Ovary (tissue), 3 donors: Measurements from ENCODE around the gene MEAK7.

Source experiments
- POLR2A ChIP-seq: fragments of 450-650 bp; IDR thresholded peaks from one replicate; pipeline ENCODE4 v1.6.1; 2017; ENCODE audit warnings: antibody characterized with exemption, mild to moderate bottlenecking, moderate library complexity
- TF ChIP-seq, protein P1 (sequence below), 3 donors: fragments of 450-650 bp in 2 of 3; fragments of 200-600 bp in 1 of 3; IDR thresholded peaks; one replicate each; pipeline versions ENCODE4 v1.5.1 to v1.8.0; 2016 to 2022; ENCODE audit warnings: antibody characterized with exemption in 3 of 3, mild to moderate bottlenecking in 1 of 3
- donor health status: DM: no; HTN: no; CAD: no.

DNA sequence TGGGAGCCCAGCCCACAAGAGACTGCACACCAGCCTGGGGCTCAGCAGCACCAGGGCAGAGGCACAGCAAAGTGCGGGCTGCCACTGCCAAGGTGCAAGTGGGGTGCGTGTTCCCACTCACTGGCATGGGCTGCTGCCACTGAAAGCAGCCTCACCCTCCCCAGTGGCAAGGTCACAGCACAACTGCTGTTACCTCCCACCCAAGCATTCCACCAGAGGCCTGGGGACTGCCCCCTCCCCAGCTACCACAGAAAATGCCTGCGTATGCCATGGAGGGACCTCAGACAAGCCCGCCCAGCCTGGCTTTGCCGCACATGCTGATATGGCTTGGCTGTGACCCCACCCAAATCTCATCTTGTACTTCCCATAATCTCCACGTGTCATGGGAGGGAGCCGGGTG, 33.1 kb downstream of the MEAK7 start:
- TF ChIP-seq, protein P1, sequence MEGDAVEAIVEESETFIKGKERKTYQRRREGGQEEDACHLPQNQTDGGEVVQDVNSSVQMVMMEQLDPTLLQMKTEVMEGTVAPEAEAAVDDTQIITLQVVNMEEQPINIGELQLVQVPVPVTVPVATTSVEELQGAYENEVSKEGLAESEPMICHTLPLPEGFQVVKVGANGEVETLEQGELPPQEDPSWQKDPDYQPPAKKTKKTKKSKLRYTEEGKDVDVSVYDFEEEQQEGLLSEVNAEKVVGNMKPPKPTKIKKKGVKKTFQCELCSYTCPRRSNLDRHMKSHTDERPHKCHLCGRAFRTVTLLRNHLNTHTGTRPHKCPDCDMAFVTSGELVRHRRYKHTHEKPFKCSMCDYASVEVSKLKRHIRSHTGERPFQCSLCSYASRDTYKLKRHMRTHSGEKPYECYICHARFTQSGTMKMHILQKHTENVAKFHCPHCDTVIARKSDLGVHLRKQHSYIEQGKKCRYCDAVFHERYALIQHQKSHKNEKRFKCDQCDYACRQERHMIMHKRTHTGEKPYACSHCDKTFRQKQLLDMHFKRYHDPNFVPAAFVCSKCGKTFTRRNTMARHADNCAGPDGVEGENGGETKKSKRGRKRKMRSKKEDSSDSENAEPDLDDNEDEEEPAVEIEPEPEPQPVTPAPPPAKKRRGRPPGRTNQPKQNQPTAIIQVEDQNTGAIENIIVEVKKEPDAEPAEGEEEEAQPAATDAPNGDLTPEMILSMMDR (IDR thresholded peaks at IDR 0.05), result no peak
- no peak for TF ChIP-seq POLR2A
